B cell (primary cell): Measurements from ENCODE around the gene EML1.

Experiments
- CTCF ChIP-seq: fragments of 200-600 bp; IDR thresholded peaks from one replicate; pipeline ENCODE4 v1.8.0; 2022; ENCODE audit warnings: antibody characterized with exemption, mild to moderate bottlenecking
- EZH2 ChIP-seq: IDR thresholded peaks from 2 replicates; pipeline ENCODE4 v1.6.1; 2012; ENCODE audit warnings: borderline replicate concordance, low read depth, mild to moderate bottlenecking, moderate library complexity, low read length; ENCODE audit not compliant: insufficient read depth, poor library complexity, severe bottlenecking

GRCh38 chr14:99938896-99939295 is 145.7 kb downstream of the EML1 start:
- TF ChIP-seq CTCF (no peak), EZH2 (no peak)
